NCI-H1436 (cell line): ENCODE results near the gene TMEM176A.

ENCODE experiments used
- DNase-seq: peaks from one replicate; lab custom pipeline; 2025; lab: John Stamatoyannopoulos, UW

The TMEM176A gene

GRCh38 chr7:150849204-150849775 is 48.7 kb downstream of the TMEM176A start:
- DNase-seq: no peak

GRCh38 chr7:150850273-150850672 is 49.7 kb downstream of the TMEM176A start:
- DNase-seq: no peak

- DNase-seq: no peak
Measured at GRCh38 chr7:150851492-150852370, 51.2 kb downstream of the TMEM176A start.

- DNase-seq: no peak
Measured at GRCh38 chr7:150852371-150852905, 51.9 kb downstream of the TMEM176A start, which contains the start of gene AOC1. AOC1 (plus strand) TSS chr7:150852517; CDS start chr7:150856471, 3,954 bp downstream.

GRCh38 chr7:150854066-150855000 is 53.8 kb downstream of the TMEM176A start:
- DNase-seq: no peak
